Measurements from ENCODE around the gene ZNF366. TPM values are rescaled to one million over a fixed set of nuclear protein-coding genes. Genes with fewer than 3 reads are reported as not detected.

Gene ZNF366
- polyA plus RNA-seq, 1 donor (not counting 4 experiments of a cell fraction or from before 2014, with no cell fraction given) = not detected

- Histone ChIP-seq H3K27me3 (ENCODE audit: control insufficient read depth, extremely low read depth, insufficient read depth, low read length) (no peaks in the 10 kb centered on the region), H3K4me2 (ENCODE audit: control insufficient read depth, extremely low read depth, insufficient read depth, low read depth, low read length) (no peak overlapping the region), H3K9me3 (ENCODE audit: control insufficient read depth, low read depth, low read length) (no peaks in the 10 kb centered on the region), H3K36me3 (ENCODE audit: control insufficient read depth in 2 of 2, extremely low read depth in 1 of 2, insufficient read depth in 2 of 2, low read length in 2 of 2) (no peaks in the 10 kb centered on the region), H3K79me2 (ENCODE audit: control insufficient read depth, insufficient read depth, low read length) (no peaks in the 10 kb centered on the region), H3K27ac (ENCODE audit: control insufficient read depth, insufficient read depth, low read length) (no peak overlapping the region), H3K4me3 (ENCODE audit: control insufficient read depth in 2 of 3, extremely low read depth in 1 of 3, insufficient read depth in 2 of 3, low read depth in 1 of 3, low read length in 3 of 3) (no peak overlapping the region), H3K9me1 (ENCODE audit: control insufficient read depth, extremely low read depth, insufficient read depth, low read length) (no peaks in the 10 kb centered on the region), H2AFZ (ENCODE audit: control insufficient read depth, low read length) (no peak overlapping the region), H3K9ac (ENCODE audit: control insufficient read depth, extremely low read depth, insufficient read depth, low read length) (no peak overlapping the region), H4K20me1 (ENCODE audit: control insufficient read depth, extremely low read depth, insufficient read depth, low read length) (no peaks in the 10 kb centered on the region), H3K4me1 (ENCODE audit: control insufficient read depth, extremely low read depth, insufficient read depth, low read length) (no peaks in the 10 kb centered on the region)
- no peak for TF ChIP-seq EZH2 (IDR thresholded peaks at IDR 0.05; ENCODE audit: low read length)
- no peak for TF ChIP-seq CTCF (optimal IDR thresholded peaks at IDR 0.05 in 1 of 3, IDR thresholded peaks at IDR 0.05 in 1 of 3, conservative IDR thresholded peaks at IDR 0.05 in 1 of 3; ENCODE audit: extremely low read depth in 1 of 3, insufficient read depth in 2 of 3, low read length in 3 of 3)
- DNase-seq (ENCODE audit: low read depth, low spot score) (no peak), FAIRE-seq (no peak)
- dilution Hi-C loops (cut with MboI; ENCODE audit: extremely low pct_ligation_motif_present, low sequenced_read_pairs) = no loop called here
Measured at GRCh38 chr5:72542695-72543094, 35.5 kb upstream of the ZNF366 start.

GRCh38 chr5:72541501-72542225, 34.5 kb upstream of the ZNF366 start:
- H3K9me1 ChIP-seq (ENCODE audit: control insufficient read depth, extremely low read depth, insufficient read depth, low read length) = no peaks in the 10 kb centered on the region
- DNase-seq (ENCODE audit: low read depth, low spot score) (no peak), FAIRE-seq (peak; percentile 36)
- H3K4me2 ChIP-seq (ENCODE audit: control insufficient read depth, extremely low read depth, insufficient read depth, low read depth, low read length) = no peak overlapping the region
- H3K9me3 ChIP-seq (ENCODE audit: control insufficient read depth, low read depth, low read length) = no peaks in the 10 kb centered on the region
- no peak overlapping the region for H3K4me3 ChIP-seq (ENCODE audit: control insufficient read depth in 2 of 3, extremely low read depth in 1 of 3, insufficient read depth in 2 of 3, low read depth in 1 of 3, low read length in 3 of 3)
- H3K4me1 ChIP-seq (ENCODE audit: control insufficient read depth, extremely low read depth, insufficient read depth, low read length) = no peaks in the 10 kb centered on the region
- H3K79me2 ChIP-seq (ENCODE audit: control insufficient read depth, insufficient read depth, low read length) = no peaks in the 10 kb centered on the region
- no peaks in the 10 kb centered on the region for H3K36me3 ChIP-seq (ENCODE audit: control insufficient read depth in 2 of 2, extremely low read depth in 1 of 2, insufficient read depth in 2 of 2, low read length in 2 of 2)
- H3K27ac ChIP-seq (ENCODE audit: control insufficient read depth, insufficient read depth, low read length) = no peak overlapping the region
- dilution Hi-C loops (cut with MboI; ENCODE audit: extremely low pct_ligation_motif_present, low sequenced_read_pairs) = no loop called here
- H3K27me3 ChIP-seq (ENCODE audit: control insufficient read depth, extremely low read depth, insufficient read depth, low read length) = no peaks in the 10 kb centered on the region
- no peaks in the 10 kb centered on the region for H4K20me1 ChIP-seq (ENCODE audit: control insufficient read depth, extremely low read depth, insufficient read depth, low read length)
- no peak overlapping the region for H3K9ac ChIP-seq (ENCODE audit: control insufficient read depth, extremely low read depth, insufficient read depth, low read length)
- H2AFZ ChIP-seq (ENCODE audit: control insufficient read depth, low read length) = no peak overlapping the region
- TF ChIP-seq EZH2 (IDR thresholded peaks at IDR 0.05; ENCODE audit: low read length) (no peak), CTCF (optimal IDR thresholded peaks at IDR 0.05 in 1 of 3, IDR thresholded peaks at IDR 0.05 in 1 of 3, conservative IDR thresholded peaks at IDR 0.05 in 1 of 3; ENCODE audit: extremely low read depth in 1 of 3, insufficient read depth in 2 of 3, low read length in 3 of 3) (no peak)

Measured in keratinocyte (primary cell).